Mucosa of descending colon (tissue), 3 donors: Measurements from ENCODE around the gene C10orf67. TPM values are rescaled to one million over a fixed set of nuclear protein-coding genes. Genes with fewer than 3 reads are reported as not detected.
"Not testable (repeated sequence)": the region's sequence is repeated elsewhere in the genome, so short reads cannot be mapped to it uniquely, and the experiment has no call there.

Source experiments
- ATAC-seq: fragments of 200-7000 bp; cut with Tn5 transposase; one replicate; pipeline ENCODE4 v1.9.1; 2020; ENCODE audit warnings: mild to moderate bottlenecking, moderate library complexity
- DNase-seq, 3 donors: peaks; one replicate each; pipeline ENCODE4 v3.0.0-alpha.2; 2020
- H3K36me3 ChIP-seq: fragments of 200-600 bp; one replicate; pipeline ENCODE4 v1.8.0; 2021; ENCODE audit warnings: low read depth, mild to moderate bottlenecking
- H3K4me1 ChIP-seq: fragments of 200-600 bp; one replicate; pipeline ENCODE4 v1.8.0; 2021; ENCODE audit warnings: low read depth, mild to moderate bottlenecking
- H3K4me3 ChIP-seq: fragments of 200-600 bp; one replicate; pipeline ENCODE4 v1.8.0; 2021; ENCODE audit warnings: mild to moderate bottlenecking
- H3K9me3 ChIP-seq: fragments of 200-600 bp; one replicate; pipeline ENCODE4 v1.8.0; 2021; ENCODE audit warnings: mild to moderate bottlenecking
- intact Hi-C, 2 donors: fragments of 100-400 bp; cut with DNase I in 1 of 2; cut with micrococcal nuclease in 1 of 2; formaldehyde crosslinking; loops; one replicate each; pipeline versions ENCODE4 v1.11.0 to v1.11.1; 2022; cut with DNase I, micrococcal nuclease
- total RNA-seq, 3 donors: library from RNA; stranded (reverse); fragmentation: NEBNext Ultra II Directional in 2 of 3; extraction: Animal tissue kit (Norgen Biotek cat#: 25700) in 2 of 3; gene quantifications; one replicate each; pipeline versions ENCODE4 v1.2.1 to v1.2.4, GENCODE V29; 2021 to 2023
- TF ChIP-seq, protein P1 (sequence below): fragments of 200-600 bp; IDR thresholded peaks from one replicate; pipeline ENCODE4 v1.8.0; 2022; ENCODE audit warnings: antibody characterized with exemption, mild to moderate bottlenecking
- donor health status: DM: no; HTN: no; CAD: no; lungs with moderate emphysema.
- donor health status: DM: no; HTN: no; CAD: no.
- donor health status: DM: no; HTN: yes; CAD: no.

Gene C10orf67
- total RNA-seq, 3 donors from 2014 or later = not detected

GRCh38 chr10:23270531-23270930, 74.1 kb downstream of the C10orf67 start:
- intact Hi-C loops = no loop called here
- no peak overlapping the region for H3K4me3 ChIP-seq
- ATAC-seq (no peak), DNase-seq (no peak)
- H3K9me3 ChIP-seq = peaks cover 21% of the 10 kb centered on the region
- TF ChIP-seq, protein P1, sequence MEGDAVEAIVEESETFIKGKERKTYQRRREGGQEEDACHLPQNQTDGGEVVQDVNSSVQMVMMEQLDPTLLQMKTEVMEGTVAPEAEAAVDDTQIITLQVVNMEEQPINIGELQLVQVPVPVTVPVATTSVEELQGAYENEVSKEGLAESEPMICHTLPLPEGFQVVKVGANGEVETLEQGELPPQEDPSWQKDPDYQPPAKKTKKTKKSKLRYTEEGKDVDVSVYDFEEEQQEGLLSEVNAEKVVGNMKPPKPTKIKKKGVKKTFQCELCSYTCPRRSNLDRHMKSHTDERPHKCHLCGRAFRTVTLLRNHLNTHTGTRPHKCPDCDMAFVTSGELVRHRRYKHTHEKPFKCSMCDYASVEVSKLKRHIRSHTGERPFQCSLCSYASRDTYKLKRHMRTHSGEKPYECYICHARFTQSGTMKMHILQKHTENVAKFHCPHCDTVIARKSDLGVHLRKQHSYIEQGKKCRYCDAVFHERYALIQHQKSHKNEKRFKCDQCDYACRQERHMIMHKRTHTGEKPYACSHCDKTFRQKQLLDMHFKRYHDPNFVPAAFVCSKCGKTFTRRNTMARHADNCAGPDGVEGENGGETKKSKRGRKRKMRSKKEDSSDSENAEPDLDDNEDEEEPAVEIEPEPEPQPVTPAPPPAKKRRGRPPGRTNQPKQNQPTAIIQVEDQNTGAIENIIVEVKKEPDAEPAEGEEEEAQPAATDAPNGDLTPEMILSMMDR = no peak
- H3K4me1 ChIP-seq = no peaks in the 10 kb centered on the region
- H3K36me3 ChIP-seq = no peaks in the 10 kb centered on the region

- TF ChIP-seq, protein P1 = no peak
- intact Hi-C loops = no loop called here
- Histone ChIP-seq H3K4me1 (no peaks in the 10 kb centered on the region), H3K4me3 (no peak overlapping the region), H3K36me3 (no peaks in the 10 kb centered on the region), H3K9me3 (no peaks in the 10 kb centered on the region)
- DNase-seq (no peak), ATAC-seq (no peak)
These were observed 81.0 kb downstream of the C10orf67 start for GRCh38 chr10:23263441-23264164.

DNA sequence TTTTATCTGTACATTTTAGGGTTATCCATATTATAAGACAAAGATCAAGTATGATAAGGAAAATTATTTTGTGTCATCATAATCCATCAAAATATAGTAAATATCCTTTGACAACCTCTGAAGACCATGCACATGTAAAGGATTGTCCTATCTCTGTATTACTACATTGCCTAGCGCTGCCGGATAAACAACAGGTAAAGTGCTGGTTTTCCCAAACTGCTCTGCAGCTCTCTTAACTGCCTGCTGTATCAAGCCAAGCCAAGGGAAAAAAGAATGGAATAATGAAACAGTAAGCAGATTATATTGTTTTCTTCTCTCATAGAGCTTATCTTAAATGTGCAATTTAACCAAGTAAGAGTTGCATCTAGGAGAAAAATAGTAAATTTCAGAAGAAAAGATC, 81.7 kb downstream of the C10orf67 start:
- no peak for ATAC-seq
- H3K36me3 ChIP-seq = no peaks in the 10 kb centered on the region
- intact Hi-C loops = no loop called here
- H3K4me1 ChIP-seq = no peaks in the 10 kb centered on the region
- no peak for DNase-seq
- H3K9me3 ChIP-seq = no peaks in the 10 kb centered on the region
- H3K4me3 ChIP-seq = no peak overlapping the region
- TF ChIP-seq, protein P1 = no peak

GRCh38 chr10:23258516-23258915, 86.1 kb downstream of the C10orf67 start:
- DNase-seq (no peak), ATAC-seq (no peak)
- Histone ChIP-seq H3K4me1 (no peaks in the 10 kb centered on the region), H3K4me3 (no peak overlapping the region), H3K36me3 (no peaks in the 10 kb centered on the region), H3K9me3 (no peaks in the 10 kb centered on the region)
- TF ChIP-seq, protein P1 = no peak
- intact Hi-C loops = no loop called here

- Histone ChIP-seq H3K36me3 (no peaks in the 10 kb centered on the region), H3K4me1 (no peaks in the 10 kb centered on the region), H3K4me3 (no peak overlapping the region), H3K9me3 (no peaks in the 10 kb centered on the region)
- DNase-seq = no peak
- ATAC-seq = no peak
- TF ChIP-seq, protein P1 = no peak
- intact Hi-C loops = no loop called here
These were observed 90.8 kb downstream of the C10orf67 start for GRCh38 chr10:23253780-23254179.

DNA sequence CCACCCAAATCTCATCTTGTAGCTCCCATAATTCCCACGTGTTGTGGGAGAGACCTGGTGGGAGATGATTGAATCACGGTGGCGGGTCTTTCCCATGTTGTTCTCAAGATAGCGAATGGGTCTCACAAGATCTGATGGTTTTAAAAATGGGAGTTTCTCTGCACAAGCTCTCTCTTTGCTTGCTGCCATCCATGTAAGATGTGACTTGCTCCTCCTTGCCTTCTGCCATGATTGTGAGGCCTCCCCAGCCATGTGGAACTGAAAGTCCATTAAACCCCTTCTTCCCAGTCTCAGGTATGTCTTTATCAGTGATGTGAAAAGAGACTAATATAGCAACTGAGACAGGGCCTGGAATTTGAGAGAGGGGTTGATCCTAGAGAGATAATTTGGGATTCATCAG, 91.7 kb downstream of the C10orf67 start:
- H3K4me1 ChIP-seq, intact Hi-C loops, H3K36me3 ChIP-seq, H3K4me3 ChIP-seq, DNase-seq, ATAC-seq, H3K9me3 ChIP-seq: not testable (repeated sequence)

DNA sequence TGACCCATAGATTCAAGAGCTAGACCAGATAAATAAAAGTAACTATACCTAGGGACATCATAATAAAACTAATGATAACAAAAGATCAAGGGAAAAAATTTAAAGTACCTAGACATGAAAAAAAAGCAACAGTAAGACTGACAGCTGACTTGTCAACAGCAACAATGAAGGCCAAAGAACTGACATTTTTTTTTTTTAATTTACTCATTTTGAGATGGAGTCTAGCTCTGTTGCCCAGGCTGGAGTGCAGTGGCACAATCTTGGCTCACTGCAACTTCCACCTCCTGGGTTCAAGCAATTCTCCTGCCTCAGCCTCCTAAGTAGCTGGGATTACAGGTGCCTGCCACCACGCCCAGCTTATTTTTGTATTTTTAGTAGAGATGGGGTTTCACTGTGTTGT, 102.8 kb downstream of the C10orf67 start:
- intact Hi-C loops, ATAC-seq, DNase-seq, H3K9me3 ChIP-seq, H3K4me1 ChIP-seq, H3K4me3 ChIP-seq, H3K36me3 ChIP-seq: not testable (repeated sequence)
